GM12801 (cell line): ENCODE measurements around the gene TOR1AIP2.

Experiments used
- CTCF ChIP-seq: IDR thresholded peaks from one replicate; pipeline ENCODE4 v1.5.1; 2011; ENCODE audit warnings: control low read depth; ENCODE audit not compliant: insufficient read length; ENCODE audit errors: extremely low read depth

TOR1AIP2 gene

GRCh38 chr1:179857009-179857408 lies 20.6 kb downstream of the TOR1AIP2 start:
- TF ChIP-seq CTCF, result no peak

GRCh38 chr1:179856296-179856695 lies 21.3 kb downstream of the TOR1AIP2 start:
- TF ChIP-seq CTCF, result no peak

- TF ChIP-seq CTCF, result no peak
These were observed 24.5 kb downstream of the TOR1AIP2 start for GRCh38 chr1:179853102-179853501.

GRCh38 chr1:179848233-179848632 lies 29.4 kb downstream of the TOR1AIP2 start:
- TF ChIP-seq CTCF, result no peak

- no peak for TF ChIP-seq CTCF
These were observed 37.5 kb downstream of the TOR1AIP2 start for GRCh38 chr1:179840107-179840506.

GRCh38 chr1:179831852-179832699 lies 45.5 kb downstream of the TOR1AIP2 start:
- no peak for TF ChIP-seq CTCF

- TF ChIP-seq CTCF, result no peak
These were observed 46.4 kb downstream of the TOR1AIP2 start for GRCh38 chr1:179831225-179831624.
